OCI-LY1 (cell line): ENCODE results near the gene CEP152.

ENCODE experiments used
- CTCF ChIP-seq: fragments of 200-600 bp; sonication (generic), shearing (Covaris generic); IDR thresholded peaks from 2 replicates; pipeline ENCODE4 v1.5.1; 2017; ENCODE audit warnings: mild to moderate bottlenecking, antibody characterized with exemption, low read length, moderate library complexity, mixed read lengths
- EZH2 ChIP-seq: fragments of 200-600 bp; sonication (generic), shearing (Covaris generic); IDR thresholded peaks from 2 replicates; pipeline ENCODE4 v1.8.0; 2017; ENCODE audit warnings: borderline replicate concordance, mixed run types, mild to moderate bottlenecking, antibody characterized with exemption, low read length, moderate library complexity, mixed read lengths

GRCh38 chr15:48721061-48721810 lies 89.6 kb downstream of the CEP152 start:
- TF ChIP-seq CTCF (no peak), EZH2 (no peak)
